GM12878 (cell line): ENCODE measurements around the gene QRFP. TPM values are rescaled to one million over a fixed set of nuclear protein-coding genes. Genes with fewer than 3 reads are reported as not detected.

Source experiments
- ATAC-seq: fragments of 200-7000 bp; cut with Tn5 transposase; 3 replicates; pipeline ENCODE4 v1.9.1; 2020; ENCODE audit warnings: mild to moderate bottlenecking, moderate library complexity
- BruUV-seq: library from RNA; stranded (reverse); fragments of 400-500 nt; replicated peaks from 2 replicates; lab custom pipeline; 2021; lab: Mats Ljungman, UMichigan
- CTCF ChIA-PET: fragments of 300-600 bp; sonication (Branson Sonifier 250); formaldehyde crosslinking; extraction: SDS; loops from one replicate; lab custom pipeline; 2021; ENCODE audit warnings: inconsistent platforms; lab: Yijun Ruan, JAX
- POLR2A ChIA-PET: fragments of 350-600 bp; formaldehyde crosslinking; extraction: SDS; loops from one replicate; lab custom pipeline; 2021; ENCODE audit warnings: inconsistent platforms; lab: Charles Lee
- RAD21 ChIA-PET: fragments of 300-600 bp; sonication (Branson Sonifier 250); formaldehyde crosslinking; loops from one replicate; lab custom pipeline; 2023; ENCODE audit warnings: antibody characterized with exemption; ENCODE audit not compliant: unreplicated experiment; lab: Charles Lee
- SMC1A ChIA-PET: fragments of 300-600 bp; sonication (Branson Sonifier 250); formaldehyde crosslinking; loops from one replicate; lab custom pipeline; 2023; ENCODE audit not compliant: unreplicated experiment, uncharacterized antibody; lab: Charles Lee
- DNase-seq: peaks from one replicate; pipeline ENCODE4 v3.0.0-alpha.2; 2011; ENCODE audit warnings: low read depth, low spot score
- FAIRE-seq: peaks from 3 replicates; lab custom pipeline; 2011; peaks lifted over from hg19 to GRCh38; lab: Jason Lieb, UNC
- H2AFZ ChIP-seq: 2 replicates; pipeline ENCODE4 v1.6.0; 2011; ENCODE audit warnings: low read depth, low read length, control low read depth; ENCODE audit not compliant: control insufficient read depth
- H3K27ac ChIP-seq: 2 replicates; pipeline ENCODE4 v1.5.1; 2011; ENCODE audit warnings: control low read depth; ENCODE audit not compliant: control insufficient read depth, insufficient read depth
- H3K27me3 ChIP-seq, 2 experiments: replicated peaks in 1 of 2; 2 replicates each; pipeline versions ENCODE4 v1.6.0 to v1.6.1; 2011; ENCODE audit warnings: low read length in 1 of 2; ENCODE audit not compliant: control insufficient read depth in 2 of 2, insufficient read depth in 2 of 2
- H3K36me3 ChIP-seq, 2 experiments: 2 replicates each; pipeline ENCODE4 v1.5.1; 2011; ENCODE audit warnings: low read length in 1 of 2; ENCODE audit not compliant: control insufficient read depth in 2 of 2, insufficient read depth in 2 of 2
- H3K4me1 ChIP-seq: 2 replicates; pipeline ENCODE4 v1.6.1; 2011; ENCODE audit warnings: mild to moderate bottlenecking, low read length, moderate library complexity, mixed read lengths; ENCODE audit not compliant: control insufficient read depth, insufficient read depth
- H3K4me2 ChIP-seq: 2 replicates; pipeline ENCODE4 v1.6.0; 2011; ENCODE audit warnings: control low read depth; ENCODE audit not compliant: control insufficient read depth, insufficient read depth
- H3K4me3 ChIP-seq: fragments of 200-600 bp; sonication (generic); 2 replicates; pipeline ENCODE4 v1.5.1; 2016
- H3K79me2 ChIP-seq: 2 replicates; pipeline ENCODE4 v1.6.0; 2011; ENCODE audit warnings: low read length; ENCODE audit not compliant: control insufficient read depth, insufficient read depth
- H3K9ac ChIP-seq: 2 replicates; pipeline ENCODE4 v1.8.0; 2011; ENCODE audit warnings: low read length, control low read depth, mixed read lengths; ENCODE audit not compliant: control insufficient read depth, insufficient read depth
- H3K9me3 ChIP-seq: replicated peaks from 3 replicates; pipeline ENCODE4 v1.5.1; 2011; ENCODE audit warnings: mild to moderate bottlenecking, low read length; ENCODE audit not compliant: control insufficient read depth, insufficient read depth
- H4K20me1 ChIP-seq: 2 replicates; pipeline ENCODE4 v1.6.0; 2011; ENCODE audit not compliant: control insufficient read depth, insufficient read depth
- BRCA1 ChIP-seq: IDR thresholded peaks from 2 replicates; pipeline ENCODE4 v1.6.1; 2011; ENCODE audit warnings: low read depth, low read length, improper control_type of control experiment
- CREB1 ChIP-seq: IDR thresholded peaks from 2 replicates; pipeline ENCODE4 v1.6.1; 2012; ENCODE audit warnings: low read depth, mild to moderate bottlenecking, inconsistent platforms
- ESRRA ChIP-seq: IDR thresholded peaks from 2 replicates; pipeline ENCODE4 v1.6.1; 2012; ENCODE audit warnings: mild to moderate bottlenecking, low read length, improper control_type of control experiment
- KAT2A ChIP-seq: conservative IDR thresholded peaks from 2 replicates; pipeline ENCODE4 v1.6.1; 2011; ENCODE audit warnings: low read depth, low read length; ENCODE audit not compliant: control insufficient read depth
- MTA3 ChIP-seq: IDR thresholded peaks from 2 replicates; pipeline ENCODE4 v1.6.1; 2012; ENCODE audit warnings: low read length, inconsistent platforms, borderline replicate concordance
- MYC ChIP-seq: IDR thresholded peaks from 2 replicates; pipeline ENCODE4 v1.6.1; 2011; ENCODE audit warnings: mild to moderate bottlenecking, low read length, moderate library complexity, inconsistent platforms; ENCODE audit not compliant: insufficient read depth, insufficient replicate concordance, insufficient read length, severe bottlenecking
- PML ChIP-seq: IDR thresholded peaks from 2 replicates; pipeline ENCODE4 v1.6.1; 2012; ENCODE audit warnings: low read length, inconsistent platforms
- RAD21 ChIP-seq: IDR thresholded peaks from 2 replicates; pipeline ENCODE4 v1.6.1; 2011; ENCODE audit warnings: mild to moderate bottlenecking, low read depth, low read length, moderate library complexity; ENCODE audit not compliant: insufficient read depth
- RBBP5 ChIP-seq: fragments of 200-600 bp; sonication (generic); conservative IDR thresholded peaks from 2 replicates; pipeline ENCODE4 v1.6.1; 2016
- SPI1 ChIP-seq: IDR thresholded peaks from 2 replicates; pipeline ENCODE4 v1.6.1; 2011; ENCODE audit warnings: low read depth, mild to moderate bottlenecking, low read length, moderate library complexity, borderline replicate concordance; ENCODE audit not compliant: insufficient read depth
- WRNIP1 ChIP-seq: IDR thresholded peaks from 2 replicates; pipeline ENCODE4 v1.6.1; 2011; ENCODE audit warnings: low read depth, low read length, improper control_type of control experiment, borderline replicate concordance
- YBX1 ChIP-seq: fragments of 450-650 bp; IDR thresholded peaks from 2 replicates; pipeline ENCODE4 v1.6.1; 2016; ENCODE audit warnings: antibody characterized with exemption
- YY1 ChIP-seq: IDR thresholded peaks from 2 replicates; pipeline ENCODE4 v1.6.1; 2011; ENCODE audit warnings: low read depth, mild to moderate bottlenecking, low read length
- WGBS: methylation state at CpG from one replicate; pipeline ENCODE4 v1.1.6; 2016; ENCODE audit warnings: low lambda C conversion rate; ENCODE audit not compliant: insufficient replicate concordance, insufficient coverage; ENCODE audit errors: missing lambda C conversion rate; 5-methylcytosine and 5-hydroxymethylcytosine counted together
- in situ Hi-C: fragments of 300-500 bp; cut with MboI; formaldehyde crosslinking; loops from 9 replicates; pipeline ENCODE4 v1.14.3; 2018; ENCODE audit warnings: mixed read lengths
- intact Hi-C: fragments of 100-400 bp; cut with micrococcal nuclease; formaldehyde crosslinking; loops from one replicate; pipeline ENCODE4 v1.14.2; 2022; ENCODE audit not compliant: unreplicated experiment
- polyA plus RNA-seq, 11 experiments: library from polyadenylated mRNA; depleted of rRNA in 4 of 11; unstranded in 6 of 11; stranded (reverse) in 5 of 11; fragments of >200 nt; fragmentation: Nextera tagmentation in 4 of 11; fragmentation: Illumina TruSeq in 1 of 11; extraction: Ambion mirVana in 4 of 11; extraction: Trizol in 1 of 11; gene quantifications; 1 replicate in 1 of 11; 2 replicates in 10 of 11; pipeline versions ENCODE4 v1.2.1 to v1.2.3, GENCODE V29; 2011 to 2016; ENCODE audit warnings: inconsistent platforms in 2 of 11, missing spikeins in 2 of 11, low read depth in 1 of 11
- total RNA-seq, 4 experiments: library from RNA; depleted of rRNA in 3 of 4; stranded (reverse); fragments of >200 nt in 3 of 4; fragmentation: Illumina TruSeq in 1 of 4; extraction: Trizol in 1 of 4; gene quantifications; 2 replicates each; pipeline versions ENCODE4 v1.2.1 to v1.2.3, GENCODE V29; 2013 to 2021
- TF ChIP-seq, protein P1 (sequence below): fragments of 450-650 bp; IDR thresholded peaks from 2 replicates; pipeline ENCODE4 v1.6.1; 2017; ENCODE audit warnings: borderline replicate concordance
- TF ChIP-seq, protein P2 (sequence below): fragments of 150-350 bp; IDR thresholded peaks from 2 replicates; pipeline ENCODE4 v1.6.1; 2014; ENCODE audit warnings: mild to moderate bottlenecking, low read depth, low read length

The QRFP gene
- total and polyA plus RNA-seq, 10 of the 15 experiments (the other 5 are each of a cell fraction or from before 2014, with no cell fraction given) = not detected

DNA sequence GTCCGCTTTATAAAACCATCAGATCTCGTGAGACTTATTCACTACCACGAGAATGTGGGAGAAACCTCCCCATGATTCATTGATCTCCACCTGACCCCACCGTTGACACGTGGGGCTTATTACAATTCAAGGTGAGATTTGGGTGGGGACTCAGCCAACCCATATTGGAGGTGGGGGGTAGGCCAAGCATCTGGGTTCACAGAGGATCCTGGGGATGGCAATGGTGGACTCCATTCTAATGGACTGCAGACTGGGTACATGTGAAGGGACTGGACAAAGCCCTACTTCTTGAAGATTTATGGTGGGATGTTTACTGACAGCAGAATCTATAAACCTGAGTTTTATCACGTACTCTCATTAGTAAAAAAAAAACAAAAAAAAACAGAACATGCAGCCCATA lies 15.1 kb downstream of the QRFP start:
- TF ChIP-seq MYC = no peak
- TF ChIP-seq RBBP5 = no peak
- TF ChIP-seq SPI1 = no peak
- TF ChIP-seq, protein P1, sequence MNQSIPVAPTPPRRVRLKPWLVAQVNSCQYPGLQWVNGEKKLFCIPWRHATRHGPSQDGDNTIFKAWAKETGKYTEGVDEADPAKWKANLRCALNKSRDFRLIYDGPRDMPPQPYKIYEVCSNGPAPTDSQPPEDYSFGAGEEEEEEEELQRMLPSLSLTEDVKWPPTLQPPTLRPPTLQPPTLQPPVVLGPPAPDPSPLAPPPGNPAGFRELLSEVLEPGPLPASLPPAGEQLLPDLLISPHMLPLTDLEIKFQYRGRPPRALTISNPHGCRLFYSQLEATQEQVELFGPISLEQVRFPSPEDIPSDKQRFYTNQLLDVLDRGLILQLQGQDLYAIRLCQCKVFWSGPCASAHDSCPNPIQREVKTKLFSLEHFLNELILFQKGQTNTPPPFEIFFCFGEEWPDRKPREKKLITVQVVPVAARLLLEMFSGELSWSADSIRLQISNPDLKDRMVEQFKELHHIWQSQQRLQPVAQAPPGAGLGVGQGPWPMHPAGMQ = no peak
- no peak for TF ChIP-seq YBX1
- TF ChIP-seq WRNIP1 = no peak
- no peak for TF ChIP-seq CREB1
- no peak for TF ChIP-seq YY1
- no peak for TF ChIP-seq RAD21
- no peak for TF ChIP-seq PML
- no peak for TF ChIP-seq BRCA1
- TF ChIP-seq KAT2A = no peak
- no peak for TF ChIP-seq ESRRA
- no peak for TF ChIP-seq MTA3
- TF ChIP-seq, protein P2, sequence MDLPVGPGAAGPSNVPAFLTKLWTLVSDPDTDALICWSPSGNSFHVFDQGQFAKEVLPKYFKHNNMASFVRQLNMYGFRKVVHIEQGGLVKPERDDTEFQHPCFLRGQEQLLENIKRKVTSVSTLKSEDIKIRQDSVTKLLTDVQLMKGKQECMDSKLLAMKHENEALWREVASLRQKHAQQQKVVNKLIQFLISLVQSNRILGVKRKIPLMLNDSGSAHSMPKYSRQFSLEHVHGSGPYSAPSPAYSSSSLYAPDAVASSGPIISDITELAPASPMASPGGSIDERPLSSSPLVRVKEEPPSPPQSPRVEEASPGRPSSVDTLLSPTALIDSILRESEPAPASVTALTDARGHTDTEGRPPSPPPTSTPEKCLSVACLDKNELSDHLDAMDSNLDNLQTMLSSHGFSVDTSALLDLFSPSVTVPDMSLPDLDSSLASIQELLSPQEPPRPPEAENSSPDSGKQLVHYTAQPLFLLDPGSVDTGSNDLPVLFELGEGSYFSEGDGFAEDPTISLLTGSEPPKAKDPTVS = no peak
- WGBS = 88% methylated on average over 6 of the region's 6 CpGs
- ATAC-seq = no peak

More for the DNA sequence above, 15.1 kb downstream of the QRFP start:
- in situ Hi-C loops = no loop called here
- SMC1A ChIA-PET = interaction anchor here (0.9 kb wide), 1 partner anchor 8 kb away, joined by 3 read pairs; no protein-coding TSS in a partner anchor
- CTCF ChIA-PET = interaction anchor here (1.6 kb wide), 1 partner anchor 15 kb away, joined by 3 read pairs; no protein-coding TSS in a partner anchor
- no peaks in the 10 kb centered on the region for H3K79me2 ChIP-seq
- no peak overlapping the region for H2AFZ ChIP-seq
- H3K36me3 ChIP-seq = peaks cover 23 to 43% of the 10 kb centered on the region in 2 experiments
- no peak overlapping the region for H3K4me3 ChIP-seq
- POLR2A ChIA-PET = no interaction called here
- no peak overlapping the region for H3K9ac ChIP-seq
- H3K27ac ChIP-seq = no peak overlapping the region
- H4K20me1 ChIP-seq = no peaks in the 10 kb centered on the region
- FAIRE-seq = no peak
- H3K4me2 ChIP-seq = no peak overlapping the region
- no peaks in the 10 kb centered on the region for H3K9me3 ChIP-seq
- no peaks in the 10 kb centered on the region for H3K4me1 ChIP-seq
- RAD21 ChIA-PET = no interaction called here
- DNase-seq = no peak
- intact Hi-C loops = no loop called here
- no peaks in the 10 kb centered on the region for H3K27me3 ChIP-seq
- BruUV-seq = no TSS peak
